NCI-H82 treated with DMSO at 0.1 percent for 48 hours (cell line): ENCODE measurements around the gene ABCB11.
"Not testable (repeated sequence)": the region's sequence is repeated elsewhere in the genome, so short reads cannot be mapped to it uniquely, and the experiment has no call there.

Experiments
- DNase-seq: peaks from one replicate; lab custom pipeline; 2025; ENCODE audit not compliant: unreplicated experiment; lab: John Stamatoyannopoulos, UW

The ABCB11 gene

GRCh38 chr2:169031202-169031601 lies at the start of gene ABCB11:
TSS of gene ABCB11 (minus strand) at chr2:169031324. CDS start at chr2:169018125, 13,199 bp downstream.
- DNase-seq: no peak

GRCh38 chr2:169080250-169081069 lies 49.3 kb upstream of the ABCB11 start:
- DNase-seq: no peak

- no peak for DNase-seq
Observed at GRCh38 chr2:169077674-169078240, 46.6 kb upstream of the ABCB11 start.

- DNase-seq: no peak
Observed at GRCh38 chr2:169073963-169074751, 43.0 kb upstream of the ABCB11 start.

- DNase-seq: no peak
Observed at GRCh38 chr2:169073211-169073962, 42.3 kb upstream of the ABCB11 start.

GRCh38 chr2:169072163-169072925 lies 41.2 kb upstream of the ABCB11 start:
- no peak for DNase-seq

GRCh38 chr2:169071455-169071854 lies 40.3 kb upstream of the ABCB11 start:
- no peak for DNase-seq

GRCh38 chr2:169069833-169070232 lies 38.7 kb upstream of the ABCB11 start:
- DNase-seq: no peak

GRCh38 chr2:169069341-169069740 lies 38.2 kb upstream of the ABCB11 start, which contains the start of gene DHRS9:
TSS of gene DHRS9 (plus strand) at chr2:169069563. CDS start at chr2:169081582, 12,019 bp downstream.
- DNase-seq: no peak

GRCh38 chr2:169066897-169067296 lies 35.8 kb upstream of the ABCB11 start:
- no peak for DNase-seq

- DNase-seq: no peak
Observed at GRCh38 chr2:169065864-169066517, 34.9 kb upstream of the ABCB11 start.

- no peak for DNase-seq
Observed at GRCh38 chr2:169065422-169065821, 34.3 kb upstream of the ABCB11 start.

- not testable (repeated sequence) for DNase-seq
Observed at GRCh38 chr2:169064199-169064598, 33.1 kb upstream of the ABCB11 start.

GRCh38 chr2:169054575-169054974 lies 23.5 kb upstream of the ABCB11 start:
- not testable (repeated sequence) for DNase-seq

- DNase-seq: no peak
Observed at GRCh38 chr2:169050476-169051240, 19.5 kb upstream of the ABCB11 start.

- DNase-seq: no peak
Observed at GRCh38 chr2:169049142-169049541, 18.0 kb upstream of the ABCB11 start.

- DNase-seq: no peak
Observed at GRCh38 chr2:169047256-169048250, 16.4 kb upstream of the ABCB11 start.
